ENCODE measurements around the gene NBL1.

- TF ChIP-seq ZNF274 (IDR thresholded peaks at IDR 0.05; ENCODE audit: low read depth, low read length): no peak
- TF ChIP-seq SUZ12 (IDR thresholded peaks at IDR 0.05; ENCODE audit: extremely low read depth, insufficient read depth, insufficient read length): no peak
- no peak for TF ChIP-seq YY1 (IDR thresholded peaks at IDR 0.05; ENCODE audit: insufficient read depth, insufficient read length)
Observed at GRCh38 chr1:19678493-19678892, 34.4 kb downstream of the NBL1 start.

All from NT2/D1 (cell line).